NCI-H1930 (cell line): ENCODE measurements around the gene ERVV-1.
"Not testable (repeated sequence)": the region's sequence is repeated elsewhere in the genome, so short reads cannot be mapped to it uniquely, and the experiment has no call there.

Experiments
- DNase-seq, 2 experiments: peaks; one replicate each; lab custom pipeline; 2025; lab: John Stamatoyannopoulos, UW

The ERVV-1 gene

DNA sequence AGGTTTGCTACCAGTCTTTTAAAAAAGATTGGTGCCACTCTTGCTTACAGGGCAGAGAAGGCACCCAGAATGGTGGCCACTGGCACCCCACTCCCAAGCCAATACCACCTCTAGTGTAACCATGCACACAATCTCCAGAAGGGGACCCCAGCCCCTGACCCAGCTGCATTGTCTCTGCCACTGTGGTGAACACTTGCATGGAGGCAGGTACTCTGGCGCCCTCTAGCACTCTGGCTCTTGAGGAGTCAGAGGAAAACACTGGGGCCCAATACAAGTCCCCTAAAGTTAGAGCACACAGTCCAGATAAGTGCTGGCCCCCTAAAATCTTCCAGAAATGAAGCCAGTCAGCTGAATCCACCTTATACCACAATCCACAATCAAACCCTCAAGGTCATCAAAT lies 6.0 kb downstream of the ERVV-1 start:
- DNase-seq, result peak in 1 of 2 experiments; percentile 47

DNA sequence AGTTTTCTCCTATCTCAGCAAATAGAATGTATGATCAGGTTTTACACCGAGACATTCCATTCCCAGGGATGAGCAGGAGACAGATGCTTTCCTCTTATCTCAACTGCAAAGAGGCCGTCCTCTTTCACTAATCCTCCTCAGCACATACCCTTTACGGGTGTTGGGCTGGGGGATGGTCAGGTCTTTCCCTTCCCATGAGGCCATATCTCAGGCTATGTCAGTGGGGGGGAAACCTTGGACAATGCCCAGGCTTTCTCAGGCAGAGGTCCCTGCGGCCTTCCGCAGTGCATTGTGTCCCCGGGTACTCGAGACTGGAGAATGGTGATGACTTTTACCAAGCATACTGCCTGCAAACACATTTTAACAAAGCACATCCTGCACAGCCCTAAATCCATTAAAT lies 14.6 kb downstream of the ERVV-1 start:
- not testable (repeated sequence) for DNase-seq

DNA sequence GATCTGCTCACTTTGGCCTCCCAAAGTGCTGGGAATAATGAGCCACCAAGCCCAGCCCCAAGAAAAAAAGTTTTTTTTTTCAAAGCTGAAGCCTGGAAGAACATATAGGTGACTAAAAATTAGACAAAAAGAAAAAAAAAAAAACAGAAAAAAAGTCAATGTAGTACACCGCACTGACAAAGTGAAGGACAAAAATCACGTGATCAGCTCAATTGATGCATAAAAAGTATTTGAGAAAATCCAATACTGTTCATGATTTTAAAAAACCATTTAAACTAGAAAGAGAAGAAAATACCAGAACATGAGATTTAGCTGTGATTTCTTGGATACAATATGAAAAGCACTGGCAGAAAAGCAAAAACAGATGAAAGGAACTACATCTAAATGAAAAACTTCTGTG lies 20.3 kb downstream of the ERVV-1 start:
- no peak for DNase-seq

DNA sequence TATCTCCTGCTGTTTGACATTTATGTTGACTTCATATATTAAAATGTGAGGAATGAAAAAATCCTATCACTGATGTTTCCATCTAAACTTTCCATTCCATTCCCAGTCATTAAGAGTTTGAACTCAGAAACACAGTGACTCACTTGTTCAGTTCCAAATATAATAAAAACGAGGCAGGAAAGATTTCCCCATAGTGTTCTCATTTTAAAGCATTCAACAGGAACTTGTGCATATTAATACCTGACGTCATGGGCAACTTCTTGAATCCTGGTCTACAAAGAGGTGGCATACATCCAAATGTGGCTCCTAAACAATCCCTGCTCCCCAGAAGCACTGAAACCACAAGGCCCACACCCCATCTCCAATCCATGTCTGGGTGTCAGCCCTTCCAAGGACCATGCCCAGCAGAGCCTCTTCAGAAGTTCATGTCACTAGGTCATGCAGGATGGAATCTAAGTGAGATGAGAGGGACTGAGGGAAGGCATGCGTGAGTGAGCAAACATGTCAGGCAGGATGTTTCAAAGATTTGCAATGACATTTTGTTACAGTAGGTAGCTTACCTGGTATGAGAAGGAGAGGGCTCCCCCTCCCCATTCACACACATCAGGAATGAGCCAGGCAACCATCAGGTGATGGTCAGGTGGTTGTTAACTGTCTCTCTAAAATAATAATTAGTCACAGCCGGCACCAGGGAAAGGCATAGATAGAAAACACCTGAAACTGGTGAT lies 21.4 kb downstream of the ERVV-1 start:
- DNase-seq, result no peak

DNA sequence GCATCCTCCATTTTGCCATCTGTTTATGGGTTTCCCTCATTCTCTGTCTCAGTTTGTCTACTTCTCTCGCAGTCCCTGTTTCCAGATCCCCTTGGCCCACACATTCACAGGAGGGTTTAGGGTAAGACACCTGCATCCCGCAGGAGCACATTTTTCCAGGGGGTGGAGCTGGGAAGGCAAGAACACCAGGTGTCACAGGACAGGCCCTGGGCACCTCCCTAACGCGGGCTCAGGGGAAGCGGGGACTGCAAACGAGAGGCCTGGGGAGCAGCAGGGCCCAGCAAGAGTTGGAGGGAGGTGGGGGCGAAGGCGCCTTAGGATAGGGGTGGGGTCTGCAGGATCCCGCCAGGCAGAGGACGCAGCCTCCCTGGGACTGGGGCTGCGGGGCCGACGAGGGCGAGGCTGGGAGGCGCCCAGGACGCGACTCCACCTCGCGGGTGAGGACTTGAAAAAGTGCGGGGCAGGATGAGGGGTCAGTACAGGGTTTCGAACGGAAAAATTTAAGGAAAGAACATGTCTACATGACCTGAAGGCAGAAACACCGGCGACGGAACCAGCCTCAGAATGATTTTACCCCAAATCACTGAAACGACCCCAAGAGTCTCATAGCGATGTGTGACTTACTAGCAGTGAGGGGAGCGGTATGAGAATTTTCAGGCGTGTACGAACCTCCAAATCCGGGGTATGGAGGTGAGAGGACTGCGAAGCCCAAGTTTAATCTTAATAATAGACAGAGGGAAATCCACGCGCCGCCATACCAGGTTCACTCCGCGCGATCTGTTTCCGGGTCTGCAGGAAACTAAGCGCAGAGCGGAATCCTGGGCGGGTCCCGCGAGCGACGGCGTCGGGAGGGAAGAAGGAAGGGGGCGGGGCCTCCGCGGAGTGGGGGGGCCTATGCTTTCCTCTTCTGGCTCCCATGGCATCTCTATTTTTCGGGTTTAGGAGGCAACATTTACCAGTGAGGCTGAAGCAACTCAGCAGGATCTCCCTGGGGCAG lies 23.7 kb downstream of the ERVV-1 start:
- DNase-seq, result peak; percentile 52 to 79

DNA sequence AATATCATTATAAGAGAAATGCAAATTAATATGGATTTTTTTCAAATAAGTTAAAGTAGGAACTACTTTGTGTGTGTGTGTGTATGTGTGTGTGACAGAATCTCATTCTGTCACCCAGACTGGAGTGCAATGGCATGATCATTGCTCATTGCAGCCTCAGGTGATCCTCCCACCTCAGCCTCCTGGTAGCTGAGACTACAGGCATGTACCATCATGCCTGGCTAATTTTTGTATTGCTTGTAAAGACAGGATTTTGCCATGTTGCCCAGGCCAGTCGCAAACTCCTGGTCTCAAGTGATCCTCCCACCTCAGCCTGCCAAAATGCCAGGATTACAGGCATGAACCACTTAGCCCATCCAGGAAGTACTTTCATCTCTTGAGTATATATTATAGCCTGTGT lies 27.6 kb downstream of the ERVV-1 start:
- DNase-seq, result no peak

DNA sequence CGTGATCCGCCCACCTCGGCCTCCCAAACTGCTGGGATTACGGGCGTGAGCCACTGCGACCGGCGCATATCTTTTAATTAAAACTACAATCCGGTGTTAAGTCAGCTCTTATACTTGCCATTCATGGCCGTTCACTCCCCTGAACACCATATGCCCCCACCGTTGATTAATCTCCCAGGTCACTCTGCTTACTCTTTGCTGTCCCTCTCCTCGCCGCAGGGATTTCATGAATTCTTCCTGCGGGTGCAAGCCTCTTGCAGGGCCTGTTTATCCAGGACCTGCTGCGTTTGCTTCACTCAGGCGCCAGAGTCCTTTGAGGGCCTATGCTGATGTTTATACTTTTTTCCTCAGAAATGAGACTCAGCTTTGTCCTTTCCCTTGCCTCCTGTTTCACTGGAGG lies 31.8 kb downstream of the ERVV-1 start:
- no peak for DNase-seq

DNA sequence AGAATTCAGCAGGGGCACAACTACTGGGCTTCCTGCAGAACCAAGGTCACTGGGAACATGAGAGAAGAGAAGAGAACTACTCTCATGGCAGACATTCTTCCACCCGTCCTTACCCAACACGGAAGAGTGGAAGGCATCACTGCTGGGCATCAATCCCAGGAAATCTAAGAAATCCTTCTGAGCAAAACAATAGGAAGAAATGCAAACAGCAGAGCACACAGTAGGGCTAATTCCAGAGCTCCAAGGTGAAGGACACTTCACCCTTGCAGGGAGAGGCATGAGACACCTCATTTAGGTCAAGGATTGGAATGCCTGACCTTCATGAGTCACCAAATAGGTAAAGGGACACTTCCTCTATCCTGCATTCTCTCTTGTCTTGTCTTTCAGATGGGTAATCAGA lies 33.7 kb downstream of the ERVV-1 start:
- DNase-seq, result no peak

DNA sequence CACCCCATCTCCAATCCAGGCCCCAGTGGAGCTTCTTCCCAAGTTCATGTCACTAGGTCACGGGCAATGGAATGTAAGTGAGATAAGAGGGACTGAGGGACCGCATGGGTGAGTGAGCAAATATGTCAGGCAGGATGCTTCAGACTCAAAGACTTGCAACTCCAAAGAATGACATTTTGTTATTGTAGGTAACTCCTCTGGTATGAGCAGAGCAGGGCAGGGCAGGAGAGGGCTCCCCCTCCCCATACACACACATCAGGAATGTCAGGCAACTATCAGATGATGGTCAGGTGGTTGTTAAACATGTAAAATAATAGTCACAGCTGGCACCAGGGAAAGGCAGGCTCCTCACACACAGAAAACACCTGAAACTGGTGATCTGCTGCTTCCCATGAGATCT lies 41.4 kb downstream of the ERVV-1 start:
- DNase-seq, result no peak

DNA sequence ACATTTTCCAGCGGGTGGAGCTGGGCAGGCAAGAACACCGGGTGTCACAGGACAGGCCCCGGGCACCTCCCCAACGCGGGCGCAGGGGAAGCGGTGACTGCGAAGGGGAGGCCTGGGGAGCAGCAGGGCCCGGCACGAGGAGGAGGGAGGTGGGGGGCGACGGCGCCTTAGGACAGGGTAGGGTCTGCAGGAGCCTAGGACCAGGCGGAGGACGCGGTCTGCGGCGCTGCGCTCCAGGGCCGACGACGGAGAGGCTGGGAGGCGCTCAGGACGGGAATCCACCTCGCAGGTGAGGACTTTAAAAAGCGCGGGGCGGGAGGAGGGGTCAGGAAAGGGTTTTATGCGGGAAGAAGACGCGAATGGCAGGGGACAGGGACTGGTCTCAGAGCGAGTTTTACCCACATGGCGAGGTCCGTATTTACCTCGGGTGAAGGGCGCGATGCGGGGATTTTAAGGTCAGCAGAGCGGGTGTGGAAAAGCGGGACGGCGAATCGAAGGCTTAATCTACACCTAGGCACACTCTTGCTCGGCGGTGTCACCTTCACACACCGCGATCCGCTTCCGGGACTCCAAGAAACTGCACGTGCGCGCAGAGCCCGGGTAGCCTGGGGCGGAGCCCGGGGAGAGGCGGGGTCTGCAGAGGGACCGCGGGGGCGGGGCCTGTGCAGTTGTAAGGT lies 44.3 kb downstream of the ERVV-1 start:
- peak; percentile 71 to 79 for DNase-seq
